VCaP (cell line): ENCODE data around the gene VPS8.

ENCODE experiments used
- H3K27ac ChIP-seq: fragments of 450-650 bp; 2 replicates; pipeline ENCODE4 v1.5.1; 2017
- CTCF ChIP-seq: fragments of 450-650 bp; conservative IDR thresholded peaks from 2 replicates; pipeline ENCODE4 v1.5.1; 2017; ENCODE audit warnings: mild to moderate bottlenecking, moderate library complexity

Gene VPS8

GRCh38 chr3:185030951-185031350, 219.0 kb downstream of the VPS8 start:
- TF ChIP-seq CTCF = no peak
- H3K27ac ChIP-seq = no peak overlapping the region

- no peak for TF ChIP-seq CTCF
Observed at GRCh38 chr3:185037801-185038200, 225.8 kb downstream of the VPS8 start.

GRCh38 chr3:185040425-185040824, 228.5 kb downstream of the VPS8 start:
- TF ChIP-seq CTCF = no peak
- no peak overlapping the region for H3K27ac ChIP-seq

More at GRCh38 chr3:185037801-185038200, 225.8 kb downstream of the VPS8 start:
- no peak overlapping the region for H3K27ac ChIP-seq

GRCh38 chr3:185041540-185041939, 229.6 kb downstream of the VPS8 start:
- no peak overlapping the region for H3K27ac ChIP-seq

GRCh38 chr3:185042312-185043050, 230.5 kb downstream of the VPS8 start:
- TF ChIP-seq CTCF = no peak
- no peak overlapping the region for H3K27ac ChIP-seq

More at GRCh38 chr3:185041540-185041939, 229.6 kb downstream of the VPS8 start:
- TF ChIP-seq CTCF = no peak

GRCh38 chr3:185046164-185046515, 234.2 kb downstream of the VPS8 start:
- TF ChIP-seq CTCF = no peak
- H3K27ac ChIP-seq = no peak overlapping the region

GRCh38 chr3:185046603-185047002, 234.6 kb downstream of the VPS8 start:
- no peak for TF ChIP-seq CTCF
- no peak overlapping the region for H3K27ac ChIP-seq
